Astrocyte (in vitro differentiated cells and primary cell): ENCODE measurements around the gene RAX2.

Source experiments
- CTCF ChIP-seq: IDR thresholded peaks from 2 replicates; pipeline ENCODE4 v1.5.1; 2011; ENCODE audit warnings: low read depth, mild to moderate bottlenecking, inconsistent platforms, low read length, moderate library complexity; ENCODE audit not compliant: insufficient read depth
- EZH2 ChIP-seq: IDR thresholded peaks from 2 replicates; pipeline ENCODE4 v1.6.1; 2012; ENCODE audit warnings: mild to moderate bottlenecking, low read length, inconsistent platforms; ENCODE audit not compliant: insufficient read depth

- TF ChIP-seq CTCF = no peak
- TF ChIP-seq EZH2 = no peak
These were observed 26.5 kb downstream of the RAX2 start for GRCh38 chr19:3745363-3746045.
